Measurements from ENCODE around the gene ROBO1.

GRCh38 chr3:78820542-78820941 is 947.3 kb downstream of the ROBO1 start:
- TF ChIP-seq, protein P1, sequence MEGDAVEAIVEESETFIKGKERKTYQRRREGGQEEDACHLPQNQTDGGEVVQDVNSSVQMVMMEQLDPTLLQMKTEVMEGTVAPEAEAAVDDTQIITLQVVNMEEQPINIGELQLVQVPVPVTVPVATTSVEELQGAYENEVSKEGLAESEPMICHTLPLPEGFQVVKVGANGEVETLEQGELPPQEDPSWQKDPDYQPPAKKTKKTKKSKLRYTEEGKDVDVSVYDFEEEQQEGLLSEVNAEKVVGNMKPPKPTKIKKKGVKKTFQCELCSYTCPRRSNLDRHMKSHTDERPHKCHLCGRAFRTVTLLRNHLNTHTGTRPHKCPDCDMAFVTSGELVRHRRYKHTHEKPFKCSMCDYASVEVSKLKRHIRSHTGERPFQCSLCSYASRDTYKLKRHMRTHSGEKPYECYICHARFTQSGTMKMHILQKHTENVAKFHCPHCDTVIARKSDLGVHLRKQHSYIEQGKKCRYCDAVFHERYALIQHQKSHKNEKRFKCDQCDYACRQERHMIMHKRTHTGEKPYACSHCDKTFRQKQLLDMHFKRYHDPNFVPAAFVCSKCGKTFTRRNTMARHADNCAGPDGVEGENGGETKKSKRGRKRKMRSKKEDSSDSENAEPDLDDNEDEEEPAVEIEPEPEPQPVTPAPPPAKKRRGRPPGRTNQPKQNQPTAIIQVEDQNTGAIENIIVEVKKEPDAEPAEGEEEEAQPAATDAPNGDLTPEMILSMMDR (IDR thresholded peaks at IDR 0.05) = no peak
- no peak for TF ChIP-seq EZH2 (IDR thresholded peaks at IDR 0.05)
- no peak for TF ChIP-seq EZH2phosphoT487 (IDR thresholded peaks at IDR 0.05)
